Measurements from ENCODE around the gene COL26A1.

GRCh38 chr7:101593556-101593955 lies 230.9 kb downstream of the COL26A1 start:
- TF ChIP-seq POLR2A (IDR thresholded peaks at IDR 0.05; ENCODE audit: low read length): no peak
- TF ChIP-seq GATA1 (IDR thresholded peaks at IDR 0.05; ENCODE audit: low read depth, low read length): no peak
